ENCODE measurements around the gene HSD17B1. TPM values are rescaled to one million over a fixed set of nuclear protein-coding genes. Genes with fewer than 3 reads are reported as not detected.

Gene HSD17B1
- total and polyA plus RNA-seq, 2 of the 13 experiments (the other 11 are each of a cell fraction or from before 2014, with no cell fraction given) = 0.54 to 0.93 TPM

- TF ChIP-seq ZNF891 (CRISPR knock-in tag; IDR thresholded peaks at IDR 0.05) = 0 out of 2 replicates have a peak, but pooled peaks have one; percentile 37
- no peak for TF ChIP-seq ZNF552 (CRISPR knock-in tag; IDR thresholded peaks at IDR 0.05; ENCODE audit: borderline replicate concordance)
- TF ChIP-seq SNAI1 (CRISPR knock-in tag; IDR thresholded peaks at IDR 0.05; ENCODE audit: borderline replicate concordance) = no peak
- TF ChIP-seq ZNF225 (CRISPR knock-in tag; IDR thresholded peaks at IDR 0.05) = no peak
- TF ChIP-seq ZBTB7B (CRISPR knock-in tag; IDR thresholded peaks at IDR 0.05) = peak; percentile 57; the same call in 1 of the 2 replicates
- peak; percentile 44; the same call in 1 of the 2 replicates for TF ChIP-seq MYC (CRISPR knock-in tag; IDR thresholded peaks at IDR 0.05; ENCODE audit: borderline replicate concordance)
- TF ChIP-seq ZNF143 (CRISPR knock-in tag; IDR thresholded peaks at IDR 0.05) = 0 out of 2 replicates have a peak, but pooled peaks have one; percentile 20
- TF ChIP-seq PREB (CRISPR knock-in tag; IDR thresholded peaks at IDR 0.05) = no peak
- no peak for TF ChIP-seq ZMYM4 (CRISPR knock-in tag; IDR thresholded peaks at IDR 0.05)
- TF ChIP-seq, protein P1, sequence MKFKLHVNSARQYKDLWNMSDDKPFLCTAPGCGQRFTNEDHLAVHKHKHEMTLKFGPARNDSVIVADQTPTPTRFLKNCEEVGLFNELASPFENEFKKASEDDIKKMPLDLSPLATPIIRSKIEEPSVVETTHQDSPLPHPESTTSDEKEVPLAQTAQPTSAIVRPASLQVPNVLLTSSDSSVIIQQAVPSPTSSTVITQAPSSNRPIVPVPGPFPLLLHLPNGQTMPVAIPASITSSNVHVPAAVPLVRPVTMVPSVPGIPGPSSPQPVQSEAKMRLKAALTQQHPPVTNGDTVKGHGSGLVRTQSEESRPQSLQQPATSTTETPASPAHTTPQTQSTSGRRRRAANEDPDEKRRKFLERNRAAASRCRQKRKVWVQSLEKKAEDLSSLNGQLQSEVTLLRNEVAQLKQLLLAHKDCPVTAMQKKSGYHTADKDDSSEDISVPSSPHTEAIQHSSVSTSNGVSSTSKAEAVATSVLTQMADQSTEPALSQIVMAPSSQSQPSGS (CRISPR knock-in tag; IDR thresholded peaks at IDR 0.05) = peak; percentile 63; the same call in 1 of the 2 replicates
- TF ChIP-seq NFATC3 (CRISPR knock-in tag; IDR thresholded peaks at IDR 0.05) = no peak
- 0 out of 2 replicates have a peak, but pooled peaks have one; percentile 52 for TF ChIP-seq CBFB (CRISPR knock-in tag; IDR thresholded peaks at IDR 0.05)
- TF ChIP-seq REXO4 (CRISPR knock-in tag; IDR thresholded peaks at IDR 0.05; ENCODE audit: borderline replicate concordance) = no peak
- TF ChIP-seq, protein P2, sequence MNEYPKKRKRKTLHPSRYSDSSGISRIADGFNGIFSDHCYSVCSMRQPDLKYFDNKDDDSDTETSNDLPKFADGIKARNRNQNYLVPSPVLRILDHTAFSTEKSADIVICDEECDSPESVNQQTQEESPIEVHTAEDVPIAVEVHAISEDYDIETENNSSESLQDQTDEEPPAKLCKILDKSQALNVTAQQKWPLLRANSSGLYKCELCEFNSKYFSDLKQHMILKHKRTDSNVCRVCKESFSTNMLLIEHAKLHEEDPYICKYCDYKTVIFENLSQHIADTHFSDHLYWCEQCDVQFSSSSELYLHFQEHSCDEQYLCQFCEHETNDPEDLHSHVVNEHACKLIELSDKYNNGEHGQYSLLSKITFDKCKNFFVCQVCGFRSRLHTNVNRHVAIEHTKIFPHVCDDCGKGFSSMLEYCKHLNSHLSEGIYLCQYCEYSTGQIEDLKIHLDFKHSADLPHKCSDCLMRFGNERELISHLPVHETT (CRISPR knock-in tag; conservative IDR thresholded peaks at IDR 0.05) = no peak
- TF ChIP-seq ZZZ3 (CRISPR knock-in tag; IDR thresholded peaks at IDR 0.05; ENCODE audit: borderline replicate concordance) = no peak
- no peak for TF ChIP-seq ZNF557 (CRISPR knock-in tag; IDR thresholded peaks at IDR 0.05)
- no peak for TF ChIP-seq ZNF678 (CRISPR knock-in tag; IDR thresholded peaks at IDR 0.05)
- TF ChIP-seq TFAP4 (IDR thresholded peaks at IDR 0.05; ENCODE audit: borderline replicate concordance, low read depth) = peak; percentile 60; the same call in 1 of the 2 replicates
- no peak for TF ChIP-seq CAMTA2 (CRISPR knock-in tag; IDR thresholded peaks at IDR 0.05; ENCODE audit: borderline replicate concordance)
- no peak for TF ChIP-seq ZSCAN5A (CRISPR knock-in tag; IDR thresholded peaks at IDR 0.05; ENCODE audit: borderline replicate concordance)
- no peak for TF ChIP-seq PCBP1 (IDR thresholded peaks at IDR 0.05; ENCODE audit: borderline replicate concordance, low read depth, low read length)
Observed at GRCh38 chr17:42517516-42517915, 35.2 kb upstream of the HSD17B1 start (continued).
